Vagina (tissue), 2 donors: ENCODE measurements around the gene LMO2.

Source experiments
- CTCF ChIP-seq, 3 experiments: fragments of 450-650 bp in 2 of 3; fragments of 200-600 bp in 1 of 3; sonication (generic) in 1 of 3; IDR thresholded peaks; one replicate each; pipeline ENCODE4 v1.5.1; 2017 to 2019; ENCODE audit warnings: antibody characterized with exemption in 3 of 3, mild to moderate bottlenecking in 2 of 3, moderate library complexity in 2 of 3
- POLR2A ChIP-seq, 2 donors: fragments of 450-650 bp; IDR thresholded peaks; one replicate each; pipeline ENCODE4 v1.6.1; 2017; ENCODE audit warnings: antibody characterized with exemption in 2 of 2, mild to moderate bottlenecking in 2 of 2, moderate library complexity in 2 of 2

- no peak for TF ChIP-seq POLR2A (IDR thresholded peaks at IDR 0.05)
- TF ChIP-seq CTCF (IDR thresholded peaks at IDR 0.05), result no peak
These were observed 14.8 kb upstream of the LMO2 start for GRCh38 chr11:33906484-33907186.
